HepG2 (cell line): ENCODE results near the gene LHPP. TPM values are rescaled to one million over a fixed set of nuclear protein-coding genes. Genes with fewer than 3 reads are reported as not detected.

Experiments used
- ARID5B ChIP-seq: IDR thresholded peaks from 2 replicates; pipeline ENCODE4 v1.4.0; 2020; ENCODE audit warnings: mild to moderate bottlenecking, missing genetic modification reagents
- ELF3 ChIP-seq: IDR thresholded peaks from 2 replicates; pipeline ENCODE4 v1.6.1; 2016; ENCODE audit warnings: missing genetic modification reagents, missing compliant biosample characterization
- HES4 ChIP-seq: sonication (generic); formaldehyde crosslinking; IDR thresholded peaks from 2 replicates; pipeline ENCODE4 v1.9.0; 2021; ENCODE audit warnings: mild to moderate bottlenecking, missing genetic modification reagents, borderline replicate concordance
- ONECUT2 ChIP-seq: sonication (generic); formaldehyde crosslinking; IDR thresholded peaks from 2 replicates; pipeline ENCODE4 v1.4.0; 2020; ENCODE audit warnings: missing genetic modification reagents
- RNF2 ChIP-seq: fragments of 450-650 bp; conservative IDR thresholded peaks from 2 replicates; pipeline ENCODE4 v1.6.1; 2016; ENCODE audit warnings: low read depth
- SP4 ChIP-seq: sonication (generic); formaldehyde crosslinking; IDR thresholded peaks from 2 replicates; pipeline ENCODE4 v1.8.1; 2023; ENCODE audit warnings: mild to moderate bottlenecking, missing genetic modification reagents
- UBTF ChIP-seq: sonication (generic); formaldehyde crosslinking; IDR thresholded peaks from 2 replicates; pipeline ENCODE4 v1.4.0; 2020; ENCODE audit warnings: mild to moderate bottlenecking, missing genetic modification reagents
- YY1 ChIP-seq: IDR thresholded peaks from 2 replicates; pipeline ENCODE4 v1.6.1; 2011; ENCODE audit warnings: low read length, low read depth, moderate library complexity, mild to moderate bottlenecking; ENCODE audit not compliant: insufficient read depth, insufficient replicate concordance
- ZNF18 ChIP-seq: sonication (generic); formaldehyde crosslinking; IDR thresholded peaks from 2 replicates; pipeline ENCODE4 v1.8.0; 2022; ENCODE audit warnings: mild to moderate bottlenecking, missing genetic modification reagents; ENCODE audit not compliant: insufficient replicate concordance
- ZNF205 ChIP-seq: IDR thresholded peaks from 2 replicates; pipeline ENCODE4 v1.6.1; 2018; ENCODE audit warnings: missing biosample characterization, missing genetic modification reagents
- ZNF256 ChIP-seq: sonication (generic); formaldehyde crosslinking; conservative IDR thresholded peaks from 2 replicates; pipeline ENCODE4 v1.4.0; 2020; ENCODE audit warnings: missing genetic modification reagents
- ZNF275 ChIP-seq: sonication (generic); formaldehyde crosslinking; IDR thresholded peaks from 2 replicates; pipeline ENCODE4 v1.8.0; 2022; ENCODE audit warnings: missing genetic modification reagents, mild to moderate bottlenecking, inconsistent platforms, borderline replicate concordance
- ZNF280D ChIP-seq: sonication (generic); formaldehyde crosslinking; IDR thresholded peaks from 2 replicates; pipeline ENCODE4 v1.5.1; 2020; ENCODE audit warnings: mild to moderate bottlenecking, missing genetic modification reagents
- ZNF563 ChIP-seq: sonication (generic); formaldehyde crosslinking; IDR thresholded peaks from 2 replicates; pipeline ENCODE4 v1.8.0; 2022; ENCODE audit warnings: mild to moderate bottlenecking, moderate library complexity, missing genetic modification reagents
- ZNF768 ChIP-seq: sonication (generic); formaldehyde crosslinking; IDR thresholded peaks from 2 replicates; pipeline ENCODE4 v1.4.0; 2020; ENCODE audit warnings: missing genetic modification reagents
- polyA plus RNA-seq, 8 experiments: library from polyadenylated mRNA; depleted of rRNA in 3 of 8; stranded (reverse) in 7 of 8; unstranded in 1 of 8; fragments of >200 nt; fragmentation: Illumina TruSeq in 4 of 8; extraction: Trizol in 4 of 8; gene quantifications; 2 replicates each; pipeline versions ENCODE4 v1.2.1 to v1.2.3, GENCODE V29; 2011 to 2016; ENCODE audit warnings: low read depth in 4 of 8, missing spikeins in 1 of 8, mixed read lengths in 1 of 8; ENCODE audit not compliant: insufficient read depth in 1 of 8
- total RNA-seq, 5 experiments: library from RNA; depleted of rRNA; stranded (reverse); fragments of >200 nt; fragmentation: Illumina TruSeq; extraction: Trizol; gene quantifications; 2 replicates each; pipeline ENCODE4 v1.2.3, GENCODE V29; 2016; ENCODE audit warnings: low read depth in 1 of 5

The LHPP gene
- total and polyA plus RNA-seq, 2 of the 13 experiments (the other 11 are each of a cell fraction or from before 2014, with no cell fraction given): 5.2 to 13.1 TPM

- TF ChIP-seq ARID5B (CRISPR knock-in tag) (peak; percentile 66; the same call in 1 of the 2 replicates), YY1 (peak; percentile 16), ZNF275 (CRISPR knock-in tag) (peak; percentile 60; the same call in 1 of the 2 replicates), ZNF205 (peak; percentile 46; the same call in 1 of the 2 replicates), RNF2 (0 out of 2 replicates have a peak, but pooled peaks have one; percentile 55), ZNF18 (CRISPR knock-in tag) (peak; percentile 63), SP4 (CRISPR knock-in tag) (peak; percentile 87; the same call in 1 of the 2 replicates), ONECUT2 (CRISPR knock-in tag) (peak; percentile 74), ZNF256 (CRISPR knock-in tag) (no peak), ZNF563 (CRISPR knock-in tag) (peak; percentile 65; the same call in 1 of the 2 replicates), ELF3 (peak; percentile 45), UBTF (CRISPR knock-in tag) (peak; percentile 75), ZNF280D (CRISPR knock-in tag) (peak; percentile 73; the same call in 1 of the 2 replicates), ZNF768 (CRISPR knock-in tag) (0 out of 2 replicates have a peak, but pooled peaks have one; percentile 6), HES4 (CRISPR knock-in tag) (peak; percentile 52; the same call in 1 of the 2 replicates)
Measured at GRCh38 chr10:124418726-124419501, 42.7 kb upstream of the LHPP start, which contains the start of gene OAT (continued).
